ENCODE data around the gene LTBP1. TPM values are rescaled to one million over a fixed set of nuclear protein-coding genes. Genes with fewer than 3 reads are reported as not detected.

LTBP1 gene
- total and polyA plus RNA-seq, 2 experiments from 2014 or later: 35.6 to 68.9 TPM

DNA sequence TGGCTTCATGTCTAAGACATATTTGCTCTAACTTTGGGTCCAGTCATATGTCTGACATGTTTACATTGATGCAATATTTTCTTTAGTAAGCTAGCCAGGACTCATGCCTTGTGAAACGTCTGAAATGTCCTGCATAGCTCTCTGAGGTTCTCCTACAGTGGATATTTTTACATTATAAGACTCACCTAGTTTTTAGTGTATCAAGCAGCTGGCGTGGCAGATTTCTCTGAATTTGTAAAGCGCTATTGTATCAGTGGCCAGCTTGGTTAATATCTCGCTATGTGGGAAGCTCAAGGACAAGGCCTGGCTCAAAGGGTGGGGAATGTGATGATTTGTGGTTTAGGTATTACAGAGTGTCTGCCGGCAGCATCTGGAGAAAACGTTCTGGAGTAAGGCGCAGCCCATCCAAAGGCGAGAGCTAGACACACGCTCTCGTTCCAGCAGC is 164.3 kb downstream of the LTBP1 start:
- Histone ChIP-seq H3K36me3 (replicated peaks; ENCODE audit: insufficient read depth, low read depth) (no peaks in the 10 kb centered on the region), H4K20me1 (ENCODE audit: insufficient read depth, poor library complexity, severe bottlenecking) (no peaks in the 10 kb centered on the region), H3K9me2 (replicated peaks; ENCODE audit: insufficient read depth) (no peaks in the 10 kb centered on the region), H3K27me3 (no peaks in the 10 kb centered on the region), H3K27ac (peak overlapping the region; percentile 19), H3K4me3 (no peak overlapping the region), H3K4me1 (ENCODE audit: insufficient read depth) (peaks cover 5% of the 10 kb centered on the region), H2AFZ (no peak overlapping the region), H3K9me3 (ENCODE audit: low read depth) (no peaks in the 10 kb centered on the region), H3K79me2 (no peaks in the 10 kb centered on the region), H3K4me2 (no peak overlapping the region)
- WGBS (ENCODE audit: low lambda C conversion rate, missing lambda C conversion rate): 65% methylated on average over 10 of the region's 10 CpGs
- TF ChIP-seq EZH2phosphoT487 (IDR thresholded peaks at IDR 0.05; ENCODE audit: low read depth, severe bottlenecking, unreplicated experiment) (no peak), EZH2 (IDR thresholded peaks at IDR 0.05; ENCODE audit: borderline replicate concordance) (no peak)
- TF ChIP-seq, protein P1, sequence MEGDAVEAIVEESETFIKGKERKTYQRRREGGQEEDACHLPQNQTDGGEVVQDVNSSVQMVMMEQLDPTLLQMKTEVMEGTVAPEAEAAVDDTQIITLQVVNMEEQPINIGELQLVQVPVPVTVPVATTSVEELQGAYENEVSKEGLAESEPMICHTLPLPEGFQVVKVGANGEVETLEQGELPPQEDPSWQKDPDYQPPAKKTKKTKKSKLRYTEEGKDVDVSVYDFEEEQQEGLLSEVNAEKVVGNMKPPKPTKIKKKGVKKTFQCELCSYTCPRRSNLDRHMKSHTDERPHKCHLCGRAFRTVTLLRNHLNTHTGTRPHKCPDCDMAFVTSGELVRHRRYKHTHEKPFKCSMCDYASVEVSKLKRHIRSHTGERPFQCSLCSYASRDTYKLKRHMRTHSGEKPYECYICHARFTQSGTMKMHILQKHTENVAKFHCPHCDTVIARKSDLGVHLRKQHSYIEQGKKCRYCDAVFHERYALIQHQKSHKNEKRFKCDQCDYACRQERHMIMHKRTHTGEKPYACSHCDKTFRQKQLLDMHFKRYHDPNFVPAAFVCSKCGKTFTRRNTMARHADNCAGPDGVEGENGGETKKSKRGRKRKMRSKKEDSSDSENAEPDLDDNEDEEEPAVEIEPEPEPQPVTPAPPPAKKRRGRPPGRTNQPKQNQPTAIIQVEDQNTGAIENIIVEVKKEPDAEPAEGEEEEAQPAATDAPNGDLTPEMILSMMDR (IDR thresholded peaks at IDR 0.05; ENCODE audit: poor library complexity): no peak
- no peak for DNase-seq (ENCODE audit: low spot score)

DNA sequence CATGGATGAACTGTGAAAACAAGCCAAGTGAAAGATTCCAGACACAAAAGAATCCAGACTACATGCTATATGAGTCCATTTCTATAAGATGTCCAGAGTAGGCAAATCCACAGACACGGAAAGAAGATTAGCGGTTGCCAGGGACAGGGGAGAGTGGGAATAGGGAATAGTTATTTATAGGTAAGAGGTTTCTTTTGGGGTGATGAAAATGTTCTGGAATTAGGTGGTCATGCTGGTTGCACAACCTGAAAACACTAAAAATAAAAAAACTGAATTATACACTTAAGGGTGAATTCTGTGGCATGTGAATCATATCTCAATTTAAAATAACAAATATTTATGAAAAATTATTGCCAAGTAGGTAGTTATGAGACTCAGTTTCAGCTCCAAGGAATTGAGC is 168.4 kb downstream of the LTBP1 start:
- Histone ChIP-seq H3K4me3 (no peak overlapping the region), H3K79me2 (no peaks in the 10 kb centered on the region), H3K9me3 (ENCODE audit: low read depth) (no peaks in the 10 kb centered on the region), H3K27me3 (no peaks in the 10 kb centered on the region), H3K36me3 (replicated peaks; ENCODE audit: insufficient read depth, low read depth) (no peaks in the 10 kb centered on the region), H3K27ac (no peak overlapping the region), H3K4me2 (no peak overlapping the region), H3K4me1 (ENCODE audit: insufficient read depth) (no peaks in the 10 kb centered on the region), H3K9me2 (replicated peaks; ENCODE audit: insufficient read depth) (no peaks in the 10 kb centered on the region), H2AFZ (no peak overlapping the region), H4K20me1 (ENCODE audit: insufficient read depth, poor library complexity, severe bottlenecking) (no peaks in the 10 kb centered on the region)
- TF ChIP-seq EZH2phosphoT487 (IDR thresholded peaks at IDR 0.05; ENCODE audit: low read depth, severe bottlenecking, unreplicated experiment) (no peak), EZH2 (IDR thresholded peaks at IDR 0.05; ENCODE audit: borderline replicate concordance) (no peak)
- TF ChIP-seq, protein P1 (IDR thresholded peaks at IDR 0.05; ENCODE audit: poor library complexity): no peak
- DNase-seq (ENCODE audit: low spot score): no peak
- 100% methylated on average over 2 of the region's 2 CpGs for WGBS (ENCODE audit: low lambda C conversion rate, missing lambda C conversion rate)

DNA sequence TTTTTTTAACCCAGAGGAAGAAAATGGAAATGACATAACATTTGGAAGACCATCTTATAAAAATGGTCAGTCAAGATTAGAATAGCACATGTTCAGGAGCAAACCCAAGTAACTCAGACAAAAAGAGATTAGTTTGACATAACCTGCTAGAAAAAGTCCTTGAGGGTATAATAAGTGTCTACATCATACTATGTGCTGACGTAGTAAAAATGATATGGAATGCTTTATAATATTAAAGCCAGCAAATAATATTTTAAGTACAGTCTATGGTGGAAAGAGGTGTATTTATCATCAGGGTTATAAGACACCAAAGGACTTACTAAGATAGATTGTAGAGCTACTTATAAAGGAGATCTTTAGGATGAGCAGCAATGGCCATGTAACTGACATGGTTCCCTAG is 169.0 kb downstream of the LTBP1 start:
- H3K4me3 ChIP-seq: no peak overlapping the region
- no peaks in the 10 kb centered on the region for H3K9me2 ChIP-seq (replicated peaks; ENCODE audit: insufficient read depth)
- TF ChIP-seq EZH2 (IDR thresholded peaks at IDR 0.05; ENCODE audit: borderline replicate concordance): no peak
- TF ChIP-seq EZH2phosphoT487 (IDR thresholded peaks at IDR 0.05; ENCODE audit: low read depth, severe bottlenecking, unreplicated experiment): no peak
- TF ChIP-seq, protein P1 (IDR thresholded peaks at IDR 0.05; ENCODE audit: poor library complexity): no peak
- no peaks in the 10 kb centered on the region for H3K79me2 ChIP-seq
- no peak overlapping the region for H3K4me2 ChIP-seq
- no peaks in the 10 kb centered on the region for H3K36me3 ChIP-seq (replicated peaks; ENCODE audit: insufficient read depth, low read depth)
- no peaks in the 10 kb centered on the region for H3K9me3 ChIP-seq (ENCODE audit: low read depth)
- no peak overlapping the region for H2AFZ ChIP-seq
- no peaks in the 10 kb centered on the region for H3K27me3 ChIP-seq
- no peak overlapping the region for H3K27ac ChIP-seq
- WGBS (ENCODE audit: low lambda C conversion rate, missing lambda C conversion rate): 92% methylated on average over 1 of the region's 1 CpG
- H3K4me1 ChIP-seq (ENCODE audit: insufficient read depth): no peaks in the 10 kb centered on the region
- no peak for DNase-seq (ENCODE audit: low spot score)
- H4K20me1 ChIP-seq (ENCODE audit: insufficient read depth, poor library complexity, severe bottlenecking): no peaks in the 10 kb centered on the region

DNA sequence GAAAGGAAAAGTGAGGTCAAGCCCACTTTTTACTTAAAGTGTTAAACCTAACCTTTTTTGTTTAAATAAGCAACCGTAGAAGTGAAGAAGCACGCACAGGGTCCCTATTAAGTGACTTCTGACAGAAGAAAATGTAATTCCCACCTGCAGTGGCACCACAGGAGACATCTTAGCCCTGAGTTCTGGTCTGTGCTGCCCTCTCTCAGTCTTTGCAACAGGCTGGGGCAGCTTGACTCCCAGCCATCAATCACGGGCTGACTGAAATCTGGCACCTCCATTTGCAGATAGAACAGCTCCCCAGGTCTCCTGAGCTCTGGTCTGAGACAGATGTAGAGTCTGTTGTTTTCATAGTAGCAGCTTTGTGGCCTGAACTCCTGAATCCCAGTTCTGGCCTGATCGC is 170.0 kb downstream of the LTBP1 start:
- DNase-seq (ENCODE audit: low spot score): no peak
- no peak overlapping the region for H3K4me2 ChIP-seq
- H4K20me1 ChIP-seq (ENCODE audit: insufficient read depth, poor library complexity, severe bottlenecking): no peaks in the 10 kb centered on the region
- H3K9me2 ChIP-seq (replicated peaks; ENCODE audit: insufficient read depth): no peaks in the 10 kb centered on the region
- no peaks in the 10 kb centered on the region for H3K27me3 ChIP-seq
- TF ChIP-seq, protein P1 (IDR thresholded peaks at IDR 0.05; ENCODE audit: poor library complexity): no peak
- no peak for TF ChIP-seq EZH2phosphoT487 (IDR thresholded peaks at IDR 0.05; ENCODE audit: low read depth, severe bottlenecking, unreplicated experiment)
- TF ChIP-seq EZH2 (IDR thresholded peaks at IDR 0.05; ENCODE audit: borderline replicate concordance): no peak
- no peaks in the 10 kb centered on the region for H3K36me3 ChIP-seq (replicated peaks; ENCODE audit: insufficient read depth, low read depth)
- H3K4me3 ChIP-seq: no peak overlapping the region
- H3K9me3 ChIP-seq (ENCODE audit: low read depth): no peaks in the 10 kb centered on the region
- no peak overlapping the region for H2AFZ ChIP-seq
- H3K27ac ChIP-seq: no peak overlapping the region
- H3K4me1 ChIP-seq (ENCODE audit: insufficient read depth): no peaks in the 10 kb centered on the region
- no peaks in the 10 kb centered on the region for H3K79me2 ChIP-seq
- 69% methylated on average over 4 of the region's 4 CpGs for WGBS (ENCODE audit: low lambda C conversion rate, missing lambda C conversion rate)

All from hepatocyte (in vitro differentiated cells).